CD1c-positive myeloid dendritic cell (primary cell): Measurements from ENCODE around the gene PLAC1.

ENCODE experiments used
- DNase-seq: peaks from one replicate; pipeline ENCODE4 v3.0.0-alpha.2; 2016; ENCODE audit errors: extremely low spot score

PLAC1 gene, protein sequence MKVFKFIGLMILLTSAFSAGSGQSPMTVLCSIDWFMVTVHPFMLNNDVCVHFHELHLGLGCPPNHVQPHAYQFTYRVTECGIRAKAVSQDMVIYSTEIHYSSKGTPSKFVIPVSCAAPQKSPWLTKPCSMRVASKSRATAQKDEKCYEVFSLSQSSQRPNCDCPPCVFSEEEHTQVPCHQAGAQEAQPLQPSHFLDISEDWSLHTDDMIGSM

DNA sequence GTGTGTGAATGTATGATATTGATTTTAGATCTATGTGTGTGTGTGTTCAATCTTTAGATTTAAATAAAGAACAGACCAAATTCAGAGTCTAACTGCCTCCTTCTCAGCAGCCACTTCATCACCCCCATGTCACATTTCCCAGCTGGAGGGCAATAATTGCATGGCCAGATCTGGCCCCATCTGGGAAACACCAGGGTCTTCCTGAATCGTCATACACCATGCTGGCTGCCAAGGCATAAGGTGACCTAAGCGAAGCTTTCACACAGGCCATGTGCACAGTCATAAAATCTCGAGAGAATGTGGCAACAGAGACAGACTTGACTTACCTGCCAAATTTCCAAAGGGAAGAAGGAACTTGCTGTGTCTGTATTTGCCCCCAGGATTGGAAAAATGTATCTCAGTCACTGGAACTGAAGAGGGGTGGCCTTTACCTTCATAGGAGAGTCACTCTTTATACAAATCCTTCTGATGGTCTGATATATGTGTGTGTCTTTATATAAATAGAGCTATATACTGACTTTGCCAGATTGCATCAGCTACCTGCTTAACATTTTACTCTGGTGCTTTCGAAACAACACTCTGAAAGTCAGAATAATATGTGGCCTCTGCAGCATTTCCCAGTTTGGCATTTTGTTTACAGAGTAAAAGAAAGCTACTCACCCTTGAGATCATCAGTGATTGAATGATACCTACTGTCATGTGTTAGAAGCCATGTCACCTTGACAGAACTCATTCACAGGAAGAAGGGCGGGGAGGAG, at the start of gene PLAC1:
TSS of gene PLAC1 (minus strand) at position 470 of the 758 bp plus-strand sequence. CDS start 91,789 bp downstream, outside the sequence.
- no peak for DNase-seq

DNA sequence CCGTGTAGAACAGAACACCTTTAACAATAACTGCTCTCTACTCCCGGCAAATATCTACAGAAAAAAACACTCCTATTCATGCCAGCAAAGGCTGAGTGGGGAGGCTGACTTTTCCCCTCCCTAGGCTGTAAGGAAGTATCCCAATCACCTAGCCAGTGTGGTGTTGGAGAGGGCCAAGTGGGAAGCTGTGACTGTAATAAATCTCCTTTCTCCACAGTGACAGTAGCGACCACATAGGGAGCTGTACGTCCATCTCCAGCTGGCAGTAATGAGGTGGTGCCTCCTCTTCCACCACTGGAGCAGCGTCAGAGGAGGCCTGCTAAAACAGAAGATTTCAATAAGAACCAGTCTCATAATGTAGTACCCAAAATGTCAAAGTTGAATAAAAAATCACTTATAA, 47.9 kb upstream of the PLAC1 start:
- no peak for DNase-seq

DNA sequence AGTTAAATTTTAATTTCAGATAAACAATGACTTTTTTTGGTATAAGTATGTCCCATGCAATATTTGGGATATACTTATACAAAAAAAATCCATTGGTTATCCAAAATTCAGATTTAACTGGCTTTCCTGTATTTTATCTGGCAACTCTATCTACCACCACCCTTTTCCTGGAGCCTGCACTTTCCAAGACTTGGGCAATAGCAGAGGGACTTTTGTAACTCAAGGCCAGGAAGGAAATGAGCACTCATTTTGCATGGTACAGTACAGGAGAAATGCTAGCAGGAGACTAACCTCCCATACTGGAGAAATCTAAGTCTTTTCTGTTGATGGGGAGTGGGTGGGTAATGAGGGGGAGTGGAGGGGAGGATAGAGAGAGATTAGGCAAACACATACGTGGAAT, 37.7 kb upstream of the PLAC1 start:
- no peak for DNase-seq

DNA sequence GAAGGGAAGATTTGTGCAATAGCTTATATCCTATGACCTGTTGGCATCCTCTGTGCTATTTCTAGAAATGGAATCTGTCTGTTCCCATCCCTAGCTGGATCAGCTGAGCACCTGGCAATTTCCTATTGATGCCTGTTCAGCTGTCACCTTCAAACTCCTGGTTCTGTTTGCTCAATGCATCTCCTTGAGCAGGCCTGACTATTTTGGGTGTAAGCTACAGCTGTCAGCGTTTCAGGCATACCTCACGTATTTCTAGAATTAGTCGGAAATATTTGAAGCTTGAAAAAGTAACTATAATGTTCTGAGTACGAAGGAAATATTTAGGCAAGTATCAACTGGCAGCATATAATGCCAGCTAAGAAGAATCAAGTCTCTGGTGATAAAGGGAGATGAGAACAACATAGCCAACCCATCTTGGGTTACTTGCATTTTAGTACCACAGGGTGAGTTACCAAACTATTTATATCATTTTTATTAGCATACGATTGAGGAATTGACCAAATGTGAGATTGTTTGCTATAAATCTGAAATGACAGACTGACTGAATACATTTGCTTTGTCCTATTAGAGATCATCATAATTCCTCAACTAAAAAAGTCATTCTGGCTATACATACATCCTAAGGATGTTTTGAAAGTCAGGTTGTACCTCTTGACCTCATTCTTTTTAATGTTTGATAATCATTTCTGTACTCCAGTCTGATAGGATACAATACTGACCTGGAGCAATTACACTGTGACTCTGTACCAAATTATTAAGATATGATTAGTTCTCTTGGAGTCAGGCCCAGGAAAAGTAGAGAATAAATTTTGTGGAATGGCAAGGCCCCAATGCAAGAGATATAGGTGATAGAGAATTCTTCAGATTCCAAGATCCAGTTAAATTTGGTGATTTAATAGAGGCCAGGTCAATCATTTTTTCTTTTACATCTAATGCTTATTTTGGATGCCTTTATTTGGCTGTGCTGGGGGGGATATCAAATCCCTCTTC, 36.4 kb upstream of the PLAC1 start:
- no peak for DNase-seq

- DNase-seq: no peak
These were observed 35.4 kb upstream of the PLAC1 start for GRCh38 chrX:134693644-134694043.

DNA sequence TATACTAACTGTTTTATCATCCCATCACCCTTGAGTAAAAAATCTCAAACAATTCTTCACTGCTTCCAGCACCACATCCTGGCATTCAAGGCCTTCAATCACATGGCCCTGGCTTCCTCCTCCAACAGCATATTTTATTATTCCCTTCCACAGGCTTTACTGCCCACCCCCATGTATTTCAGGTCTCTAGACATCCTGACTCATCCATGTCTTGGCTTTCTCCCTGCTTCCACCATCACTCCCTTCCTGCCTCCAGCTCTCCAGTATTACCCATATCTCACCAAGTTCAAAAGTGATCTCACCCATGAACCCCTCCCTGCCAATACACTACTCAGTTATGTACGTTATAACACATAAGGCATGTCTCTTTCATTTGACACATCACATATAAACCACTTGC, 34.7 kb upstream of the PLAC1 start:
- no peak for DNase-seq

GRCh38 chrX:134692233-134692632, 34.0 kb upstream of the PLAC1 start:
- no peak for DNase-seq

- no peak for DNase-seq
These were observed 33.2 kb upstream of the PLAC1 start for GRCh38 chrX:134691453-134691852.

- DNase-seq: no peak
These were observed 30.6 kb upstream of the PLAC1 start for GRCh38 chrX:134688839-134689238.

DNA sequence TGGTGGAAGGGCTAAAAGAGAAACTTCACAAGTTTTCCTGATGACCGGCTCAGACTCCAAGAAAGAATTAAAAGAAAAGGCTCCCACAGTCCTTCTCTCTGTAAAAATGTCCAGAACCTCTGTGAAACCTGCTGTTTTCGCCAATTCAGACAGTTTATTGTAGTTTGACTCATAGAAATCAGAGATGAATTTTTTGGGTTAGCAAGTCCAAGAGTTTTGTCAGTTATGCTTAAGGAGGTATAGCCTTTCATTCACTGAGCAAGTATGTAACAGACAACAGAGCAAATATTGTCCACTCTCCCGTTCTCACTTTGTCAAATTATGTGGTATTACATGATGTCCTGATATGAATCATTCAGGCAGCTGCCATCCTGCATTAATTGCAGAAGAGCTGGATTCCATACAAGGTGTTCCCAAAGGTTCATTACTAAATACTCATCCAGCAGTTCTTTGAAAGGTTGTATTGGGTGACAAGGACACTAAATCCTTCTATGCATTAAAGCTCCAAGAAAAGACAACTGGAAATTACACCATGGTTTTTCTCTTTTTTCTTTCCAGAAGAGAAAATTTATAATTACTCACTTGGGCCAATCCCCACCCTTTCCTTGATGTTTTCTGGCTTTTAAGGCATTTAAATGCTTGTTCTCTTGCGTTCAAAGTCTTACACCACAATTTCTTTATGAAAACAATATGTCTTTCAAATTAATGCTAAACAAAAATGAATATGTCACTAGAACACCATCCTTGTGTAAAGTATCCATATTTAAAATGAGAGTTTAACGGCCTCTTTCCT, 30.0 kb upstream of the PLAC1 start:
- no peak for DNase-seq

GRCh38 chrX:134685668-134686067, 27.4 kb upstream of the PLAC1 start:
- DNase-seq: no peak

DNA sequence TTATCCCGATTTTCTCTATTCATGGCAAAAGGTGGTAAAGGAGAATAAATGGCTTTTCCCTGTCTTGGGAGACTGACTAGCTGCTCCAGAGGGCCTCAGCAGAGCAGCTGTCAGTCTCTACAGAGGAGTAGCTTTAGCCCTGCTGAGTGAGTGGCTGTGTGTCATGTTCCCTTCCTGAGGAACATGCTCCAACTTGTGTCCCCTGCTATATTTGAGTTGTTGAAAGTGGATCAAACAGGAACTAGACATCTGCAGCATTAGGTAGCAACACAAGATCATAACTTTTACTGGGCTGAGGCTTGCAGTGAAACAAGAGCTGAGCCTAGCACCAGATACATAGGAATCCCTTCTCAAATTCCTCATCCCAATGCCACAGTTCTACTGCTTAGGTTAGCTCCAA, 26.7 kb upstream of the PLAC1 start:
- DNase-seq: no peak

DNA sequence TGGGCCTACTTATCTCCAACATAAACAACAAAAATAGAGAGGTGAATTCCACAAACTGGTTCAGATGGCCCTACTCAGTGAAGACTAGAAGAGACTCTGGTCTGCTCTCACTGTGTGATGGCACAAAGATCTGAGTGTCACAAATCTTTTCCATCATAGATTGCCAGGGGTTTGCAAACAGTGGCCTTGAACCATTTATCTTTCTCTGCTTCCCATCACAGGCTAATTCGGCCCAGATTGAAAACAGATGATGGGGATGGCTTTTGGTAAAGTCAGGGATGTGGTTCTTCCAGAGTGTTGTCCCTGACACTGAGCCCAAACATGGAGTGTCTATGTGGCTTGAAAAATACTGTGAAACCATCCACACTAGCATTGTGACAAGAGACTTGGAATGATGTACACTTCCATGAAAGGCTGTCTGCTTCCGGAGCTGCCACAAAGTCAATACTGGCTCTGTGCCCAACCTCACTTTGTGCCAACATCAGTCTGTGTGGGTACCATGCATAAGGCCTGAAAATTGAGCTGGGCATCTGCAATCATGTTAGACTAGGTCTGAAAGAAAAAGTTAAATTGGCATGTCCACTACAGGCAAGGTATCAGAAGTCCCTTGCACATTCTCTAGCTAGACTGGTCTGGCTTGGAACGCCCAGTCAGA, 25.2 kb upstream of the PLAC1 start:
- DNase-seq: no peak

- DNase-seq: no peak
These were observed 23.8 kb upstream of the PLAC1 start for GRCh38 chrX:134682081-134682480.

GRCh38 chrX:134679644-134680043, 21.4 kb upstream of the PLAC1 start:
- DNase-seq: peak; percentile 4

DNA sequence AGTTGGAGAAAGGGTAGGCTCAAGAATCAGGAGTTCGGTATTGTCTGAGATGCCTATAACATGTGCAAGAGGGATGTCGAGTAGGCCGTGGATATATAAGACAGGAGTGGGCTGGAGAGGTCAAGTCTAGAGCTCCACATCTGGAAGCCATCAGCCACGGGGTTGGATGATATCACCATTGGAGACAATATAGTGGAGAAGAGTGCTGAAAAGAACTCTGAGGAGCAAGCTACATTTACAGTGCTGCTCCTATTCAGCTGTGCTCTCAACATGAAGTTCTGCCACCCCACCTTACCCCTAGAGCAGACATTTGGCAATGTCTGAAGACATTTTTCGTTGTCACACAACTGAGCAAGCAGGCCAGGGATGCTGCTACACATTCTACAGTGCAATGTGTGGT, 20.9 kb upstream of the PLAC1 start:
- no peak for DNase-seq

DNA sequence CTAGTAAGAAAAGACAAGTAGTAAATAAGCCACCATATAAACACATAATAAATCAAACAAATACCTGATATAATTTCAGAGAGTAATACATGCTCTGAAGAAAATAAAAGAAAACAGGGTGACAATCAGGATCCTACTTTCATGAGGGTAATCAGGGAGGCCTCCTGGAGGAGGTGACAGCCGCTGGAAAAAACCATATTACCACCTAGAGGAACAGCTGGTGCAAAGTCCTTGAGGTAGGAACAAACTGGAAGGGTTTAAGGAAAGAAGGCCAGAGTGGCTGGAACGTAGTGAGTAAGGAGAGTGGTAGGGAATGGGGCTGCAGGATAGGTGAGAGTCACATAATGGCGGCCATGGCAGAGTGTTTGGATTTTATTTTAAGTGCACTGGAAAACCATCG, 19.1 kb upstream of the PLAC1 start:
- DNase-seq: no peak

DNA sequence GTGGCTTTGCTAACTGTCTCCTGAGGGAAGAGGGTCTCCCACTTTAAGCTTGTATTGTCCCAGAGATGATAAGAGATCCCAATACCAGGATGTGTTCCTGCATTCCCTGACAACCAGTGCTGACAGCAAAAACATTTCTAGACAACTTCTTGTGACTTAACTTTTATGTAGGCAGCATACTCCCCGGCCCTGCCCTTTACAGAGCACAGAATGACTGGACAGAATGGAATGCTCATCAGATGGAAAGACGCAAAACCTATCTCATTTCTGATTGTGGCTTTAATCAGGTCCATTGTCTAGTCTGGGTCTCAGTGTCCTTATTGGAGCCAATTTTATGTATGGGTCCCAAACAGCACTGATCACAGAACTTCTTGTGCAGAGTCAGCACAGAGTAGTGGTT, 18.2 kb upstream of the PLAC1 start:
- DNase-seq: no peak

- no peak for DNase-seq
These were observed 14.9 kb upstream of the PLAC1 start for GRCh38 chrX:134673123-134673522.

GRCh38 chrX:134672101-134672500, 13.8 kb upstream of the PLAC1 start:
- DNase-seq: no peak

- peak; percentile 3 for DNase-seq
These were observed 13.0 kb upstream of the PLAC1 start for GRCh38 chrX:134671294-134671693.
